GM23248 (cell line): ENCODE data around the gene CA11.

Experiments used
- EZH2 ChIP-seq: fragments of 200-600 bp; sonication (generic); IDR thresholded peaks from 2 replicates; pipeline ENCODE4 v1.6.1; 2018; ENCODE audit warnings: antibody characterized with exemption, mild to moderate bottlenecking; ENCODE audit not compliant: insufficient read depth, poor library complexity, severe bottlenecking
- EZH2phosphoT487 ChIP-seq: fragments of 200-600 bp; sonication (generic); IDR thresholded peaks from 2 replicates; pipeline ENCODE4 v1.6.1; 2018; ENCODE audit warnings: antibody characterized with exemption, moderate library complexity, mild to moderate bottlenecking, low read depth; ENCODE audit not compliant: insufficient read depth

GRCh38 chr19:48660852-48661710 lies 15.1 kb upstream of the CA11 start:
- TF ChIP-seq EZH2 (no peak), EZH2phosphoT487 (no peak)
